Glutamatergic neuron (in vitro differentiated cells): ENCODE results near the gene C2CD2. TPM values are rescaled to one million over a fixed set of nuclear protein-coding genes. Genes with fewer than 3 reads are reported as not detected.

Experiments used
- DNase-seq: peaks from one replicate; pipeline ENCODE4 v3.0.0; 2022
- H3K27ac Mint-ChIP-seq: one replicate; pipeline ENCODE4 v1.8.0; 2020; ENCODE audit warnings: mild to moderate bottlenecking, mixed read lengths, inconsistent platforms; ENCODE audit not compliant: unreplicated experiment
- H3K27me3 Mint-ChIP-seq: one replicate; pipeline ENCODE4 v1.8.0; 2020; ENCODE audit warnings: mild to moderate bottlenecking, moderate library complexity, mixed read lengths, inconsistent platforms; ENCODE audit not compliant: unreplicated experiment
- H3K36me3 Mint-ChIP-seq: one replicate; pipeline ENCODE4 v1.8.0; 2020; ENCODE audit warnings: mild to moderate bottlenecking, mixed read lengths, inconsistent platforms; ENCODE audit not compliant: unreplicated experiment
- H3K4me1 Mint-ChIP-seq: one replicate; pipeline ENCODE4 v1.8.0; 2020; ENCODE audit warnings: mild to moderate bottlenecking, low read depth, mixed read lengths, inconsistent platforms; ENCODE audit not compliant: unreplicated experiment
- H3K4me3 Mint-ChIP-seq: one replicate; pipeline ENCODE4 v1.8.0; 2020; ENCODE audit warnings: mild to moderate bottlenecking, mixed read lengths, inconsistent platforms; ENCODE audit not compliant: unreplicated experiment
- H3K9me3 Mint-ChIP-seq: one replicate; pipeline ENCODE4 v1.8.0; 2020; ENCODE audit warnings: mild to moderate bottlenecking, moderate library complexity, mixed read lengths, inconsistent platforms; ENCODE audit not compliant: unreplicated experiment
- CTCF ChIP-seq: fragments of 200-600 bp; sonication (generic); IDR thresholded peaks from one replicate; pipeline ENCODE4 v1.5.0; 2021; ENCODE audit not compliant: partially characterized antibody, unreplicated experiment
- total RNA-seq: library from RNA; stranded (reverse); fragmentation: NEBNext Ultra II Directional; extraction: Animal tissue kit (Norgen Biotek cat#: 25700); gene quantifications from one replicate; pipeline ENCODE4 v1.2.1, GENCODE V29; 2021; ENCODE audit not compliant: unreplicated experiment

Gene C2CD2
- total RNA-seq, 1 donor from 2014 or later, result 0.78 TPM

- no peak for TF ChIP-seq CTCF
- H3K4me3 Mint-ChIP-seq, result no peak overlapping the region
- DNase-seq, result no peak
- peaks cover 3% of the 10 kb centered on the region for H3K27me3 Mint-ChIP-seq
- no peaks in the 10 kb centered on the region for H3K36me3 Mint-ChIP-seq
- peaks cover 3% of the 10 kb centered on the region for H3K9me3 Mint-ChIP-seq
- H3K27ac Mint-ChIP-seq, result no peak overlapping the region
- no peaks in the 10 kb centered on the region for H3K4me1 Mint-ChIP-seq
Observed at GRCh38 chr21:41884501-41885030, 69.3 kb downstream of the C2CD2 start.

GRCh38 chr21:41883582-41883981 is 70.2 kb downstream of the C2CD2 start:
- Mint-ChIP-seq H3K4me1 (no peaks in the 10 kb centered on the region), H3K36me3 (no peaks in the 10 kb centered on the region), H3K9me3 (peaks cover 3% of the 10 kb centered on the region), H3K27me3 (peaks cover 3% of the 10 kb centered on the region), H3K4me3 (no peak overlapping the region), H3K27ac (no peak overlapping the region)
- TF ChIP-seq CTCF, result no peak
- no peak for DNase-seq

GRCh38 chr21:41881051-41881450 is 72.8 kb downstream of the C2CD2 start:
- Mint-ChIP-seq H3K9me3 (peaks cover 4% of the 10 kb centered on the region), H3K4me1 (peaks cover 4% of the 10 kb centered on the region), H3K36me3 (no peaks in the 10 kb centered on the region), H3K27me3 (peaks cover 7% of the 10 kb centered on the region), H3K4me3 (peak overlapping the region; percentile 39), H3K27ac (no peak overlapping the region)
- TF ChIP-seq CTCF, result no peak
- DNase-seq, result no peak

GRCh38 chr21:41880153-41880552 is 73.7 kb downstream of the C2CD2 start:
- peak overlapping the region; percentile 94 for H3K4me3 Mint-ChIP-seq
- no peaks in the 10 kb centered on the region for H3K36me3 Mint-ChIP-seq
- peaks cover 7% of the 10 kb centered on the region for H3K9me3 Mint-ChIP-seq
- peaks cover 7% of the 10 kb centered on the region for H3K4me1 Mint-ChIP-seq
- TF ChIP-seq CTCF, result no peak
- H3K27ac Mint-ChIP-seq, result no peak overlapping the region
- DNase-seq, result no peak
- H3K27me3 Mint-ChIP-seq, result peaks cover 7% of the 10 kb centered on the region

- peak; percentile 94 for DNase-seq
- peak within 1 kb of the TSS; percentile 94 for H3K4me3 Mint-ChIP-seq
- peaks cover 7% of the 10 kb centered on the region for H3K9me3 Mint-ChIP-seq
- TF ChIP-seq CTCF, result no peak
- peaks cover 12% of the 10 kb centered on the region for H3K4me1 Mint-ChIP-seq
- peaks cover 7% of the 10 kb centered on the region for H3K27me3 Mint-ChIP-seq
- H3K27ac Mint-ChIP-seq, result peak within 1 kb of the TSS; percentile 87
- no peaks in the 10 kb centered on the region for H3K36me3 Mint-ChIP-seq
Observed at GRCh38 chr21:41879190-41879998, 74.4 kb downstream of the C2CD2 start, which contains the start of gene PRDM15. Gene PRDM15, minus strand, starts transcription at chr21:41879344. Its CDS starts 18,981 bp downstream, at chr21:41860363.
